Calu3 (cell line): Measurements from ENCODE around the gene KMT2E. TPM values are rescaled to one million over a fixed set of nuclear protein-coding genes. Genes with fewer than 3 reads are reported as not detected.

Source experiments
- BruUV-seq: library from RNA; stranded (reverse); fragments of 400-500 nt; replicated peaks from 2 replicates; lab custom pipeline; 2021; lab: Mats Ljungman, UMichigan
- CTCF ChIA-PET: fragments of 300-600 bp; sonication (Branson Sonifier 250); formaldehyde crosslinking; loops from one replicate; lab custom pipeline; 2022; ENCODE audit warnings: antibody characterized with exemption; lab: Charles Lee
- DNase-seq: peaks from one replicate; pipeline ENCODE4 v3.0.0; 2022
- H3K27ac Mint-ChIP-seq: one replicate; pipeline ENCODE4 v1.8.0; 2022; ENCODE audit warnings: mixed read lengths; ENCODE audit not compliant: unreplicated experiment
- H3K27me3 Mint-ChIP-seq: one replicate; pipeline ENCODE4 v1.8.0; 2022; ENCODE audit warnings: mixed read lengths; ENCODE audit not compliant: unreplicated experiment
- H3K36me3 Mint-ChIP-seq: one replicate; pipeline ENCODE4 v1.8.0; 2022; ENCODE audit warnings: mild to moderate bottlenecking, moderate library complexity, mixed read lengths; ENCODE audit not compliant: insufficient read depth, unreplicated experiment
- H3K4me1 Mint-ChIP-seq: one replicate; pipeline ENCODE4 v1.8.0; 2022; ENCODE audit warnings: mild to moderate bottlenecking, low read depth, mixed read lengths; ENCODE audit not compliant: unreplicated experiment
- H3K4me3 Mint-ChIP-seq: one replicate; pipeline ENCODE4 v1.8.0; 2022; ENCODE audit warnings: mild to moderate bottlenecking, low read depth, moderate library complexity, mixed read lengths; ENCODE audit not compliant: unreplicated experiment
- H3K9me3 Mint-ChIP-seq: one replicate; pipeline ENCODE4 v1.8.0; 2022; ENCODE audit warnings: low read depth, mixed read lengths; ENCODE audit not compliant: unreplicated experiment
- intact Hi-C: fragments of 100-400 bp; cut with micrococcal nuclease; formaldehyde crosslinking; loops from one replicate; pipeline ENCODE4 v1.10.0; 2022; ENCODE audit not compliant: unreplicated experiment
- total RNA-seq: library from RNA; stranded (reverse); gene quantifications from 2 replicates; pipeline ENCODE4 v1.2.3, GENCODE V29; 2022
- TF ChIP-seq, protein P1 (sequence below): fragments of 200-600 bp; IDR thresholded peaks from one replicate; pipeline ENCODE4 v1.8.0; 2022; ENCODE audit warnings: antibody characterized with exemption; ENCODE audit not compliant: unreplicated experiment

The KMT2E gene
- total RNA-seq, 1 experiment from 2014 or later = 39.1 TPM

DNA sequence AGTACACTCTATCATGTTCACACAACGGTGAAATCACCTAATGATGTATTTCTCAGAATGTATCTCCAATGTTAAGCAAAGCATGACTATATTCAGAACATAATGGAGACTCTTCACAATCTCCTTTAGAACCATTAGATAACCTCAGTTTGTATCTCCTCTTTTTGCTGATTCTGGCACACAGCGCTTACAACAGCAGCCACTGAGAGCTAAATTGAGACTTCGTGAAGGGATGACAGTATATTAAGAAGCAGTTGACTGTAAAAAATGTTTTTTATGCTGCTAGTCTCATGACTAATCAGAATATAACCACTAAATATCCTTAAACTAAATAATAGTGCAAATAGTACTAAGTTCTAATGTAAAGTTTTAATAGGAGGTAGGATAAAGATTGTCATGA lies 46.9 kb downstream of the KMT2E start:
- BruUV-seq = no TSS peak
- no peaks in the 10 kb centered on the region for H3K9me3 Mint-ChIP-seq
- CTCF ChIA-PET = interaction anchor here (0.6 kb wide), 1 partner anchor 164 kb away, joined by 3 read pairs; no protein-coding TSS in a partner anchor
- intact Hi-C loops = no loop called here
- TF ChIP-seq, protein P1, sequence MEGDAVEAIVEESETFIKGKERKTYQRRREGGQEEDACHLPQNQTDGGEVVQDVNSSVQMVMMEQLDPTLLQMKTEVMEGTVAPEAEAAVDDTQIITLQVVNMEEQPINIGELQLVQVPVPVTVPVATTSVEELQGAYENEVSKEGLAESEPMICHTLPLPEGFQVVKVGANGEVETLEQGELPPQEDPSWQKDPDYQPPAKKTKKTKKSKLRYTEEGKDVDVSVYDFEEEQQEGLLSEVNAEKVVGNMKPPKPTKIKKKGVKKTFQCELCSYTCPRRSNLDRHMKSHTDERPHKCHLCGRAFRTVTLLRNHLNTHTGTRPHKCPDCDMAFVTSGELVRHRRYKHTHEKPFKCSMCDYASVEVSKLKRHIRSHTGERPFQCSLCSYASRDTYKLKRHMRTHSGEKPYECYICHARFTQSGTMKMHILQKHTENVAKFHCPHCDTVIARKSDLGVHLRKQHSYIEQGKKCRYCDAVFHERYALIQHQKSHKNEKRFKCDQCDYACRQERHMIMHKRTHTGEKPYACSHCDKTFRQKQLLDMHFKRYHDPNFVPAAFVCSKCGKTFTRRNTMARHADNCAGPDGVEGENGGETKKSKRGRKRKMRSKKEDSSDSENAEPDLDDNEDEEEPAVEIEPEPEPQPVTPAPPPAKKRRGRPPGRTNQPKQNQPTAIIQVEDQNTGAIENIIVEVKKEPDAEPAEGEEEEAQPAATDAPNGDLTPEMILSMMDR = no peak
- H3K4me3 Mint-ChIP-seq = no peak overlapping the region
- DNase-seq = no peak
- peaks cover 17% of the 10 kb centered on the region for H3K36me3 Mint-ChIP-seq
- H3K27me3 Mint-ChIP-seq = no peaks in the 10 kb centered on the region
- H3K4me1 Mint-ChIP-seq = no peaks in the 10 kb centered on the region
- H3K27ac Mint-ChIP-seq = no peak overlapping the region

GRCh38 chr7:105065104-105065503 lies 51.1 kb downstream of the KMT2E start:
- H3K4me3 Mint-ChIP-seq = no peak overlapping the region
- no peaks in the 10 kb centered on the region for H3K27me3 Mint-ChIP-seq
- intact Hi-C loops = no loop called here
- H3K36me3 Mint-ChIP-seq = peaks cover 17% of the 10 kb centered on the region
- TF ChIP-seq, protein P1 = no peak
- no peak for DNase-seq
- no peak overlapping the region for H3K27ac Mint-ChIP-seq
- no TSS peak for BruUV-seq
- H3K4me1 Mint-ChIP-seq = no peaks in the 10 kb centered on the region
- CTCF ChIA-PET = no interaction called here
- H3K9me3 Mint-ChIP-seq = no peaks in the 10 kb centered on the region

DNA sequence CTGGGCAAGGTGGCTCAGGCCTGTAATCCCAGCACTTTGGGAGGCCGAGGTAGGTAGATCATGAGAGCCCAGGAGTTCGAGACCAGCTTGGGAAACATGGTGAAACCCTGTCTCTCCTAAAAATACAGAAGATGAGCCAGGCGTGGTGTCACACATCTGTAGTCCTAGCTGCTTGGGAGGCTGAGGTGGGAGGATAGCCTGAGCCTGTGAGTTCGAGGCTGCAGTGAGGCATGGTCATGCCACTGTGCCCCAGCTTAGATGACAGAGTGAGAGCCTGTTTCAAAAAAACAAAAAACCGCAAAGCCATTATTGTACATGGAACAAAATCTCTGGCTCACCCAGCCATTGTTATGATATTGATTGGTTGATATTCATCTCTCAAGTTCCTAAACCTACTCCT lies 53.7 kb downstream of the KMT2E start:
- Mint-ChIP-seq H3K27ac (no peak overlapping the region), H3K27me3 (no peaks in the 10 kb centered on the region), H3K4me3 (no peak overlapping the region), H3K9me3 (no peaks in the 10 kb centered on the region), H3K36me3 (peaks cover 17% of the 10 kb centered on the region), H3K4me1 (no peaks in the 10 kb centered on the region)
- no peak for DNase-seq
- no TSS peak for BruUV-seq
- TF ChIP-seq, protein P1 = no peak
- CTCF ChIA-PET = no interaction called here
- intact Hi-C loops = no loop called here

- Mint-ChIP-seq H3K27ac (no peak overlapping the region), H3K4me3 (no peak overlapping the region), H3K27me3 (no peaks in the 10 kb centered on the region), H3K36me3 (peaks cover 9% of the 10 kb centered on the region), H3K4me1 (no peaks in the 10 kb centered on the region), H3K9me3 (no peaks in the 10 kb centered on the region)
- BruUV-seq = no TSS peak
- DNase-seq = no peak
- TF ChIP-seq, protein P1 = no peak
- CTCF ChIA-PET = no interaction called here
- intact Hi-C loops = no loop called here
Measured at GRCh38 chr7:105068886-105069285, 54.9 kb downstream of the KMT2E start.
